ENCODE results near the gene IGFL1. TPM values are rescaled to one million over a fixed set of nuclear protein-coding genes. Genes with fewer than 3 reads are reported as not detected.
A peak's percentile ranks its signal among the peaks of the same experiment; 100 is the strongest.
"Not testable (repeated sequence)": the region's sequence is repeated elsewhere in the genome, so short reads cannot be mapped to it uniquely, and the experiment has no call there.

The IGFL1 gene
- total and polyA plus RNA-seq, 2 of the 8 experiments (the other 6 are each of a cell fraction or from before 2014, with no cell fraction given): not detected

DNA sequence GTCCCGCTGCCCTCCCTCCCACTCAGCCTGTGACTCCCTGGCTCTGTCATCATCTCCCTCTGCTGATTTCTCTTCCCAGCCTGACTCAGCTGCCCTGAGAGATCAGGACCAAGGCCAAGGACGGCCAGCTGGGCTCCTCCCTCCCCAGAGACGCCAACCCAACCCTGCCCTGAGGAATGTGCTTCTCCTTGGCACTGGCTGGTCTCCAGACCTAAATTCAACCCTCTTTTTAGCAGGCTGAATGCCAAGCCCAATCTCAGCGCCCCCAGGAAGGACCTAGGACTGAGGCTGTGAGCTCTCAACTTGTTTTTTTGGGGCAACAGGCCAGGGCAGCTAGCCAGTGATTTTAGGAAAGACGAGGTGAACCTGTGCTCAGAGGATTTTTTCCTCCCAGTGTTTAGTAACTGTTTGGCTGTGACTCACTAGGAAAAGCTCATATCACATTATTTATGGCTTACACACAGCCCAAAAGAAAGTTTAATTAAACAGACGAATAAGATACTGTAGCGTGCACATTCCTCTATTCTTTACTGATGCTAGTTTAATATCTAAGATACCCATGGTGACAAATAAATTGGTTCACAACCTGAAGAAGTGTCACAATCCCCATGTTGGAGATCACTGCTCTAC lies 7.4 kb upstream of the IGFL1 start (continued):
- TF ChIP-seq RAD21 (IDR thresholded peaks at IDR 0.05 in 1 of 2, conservative IDR thresholded peaks at IDR 0.05 in 1 of 2; ENCODE audit: low read depth in 2 of 2, low read length in 2 of 2) (no peak), SP4 (IDR thresholded peaks at IDR 0.05; ENCODE audit: low read length) (no peak), CBX8 (IDR thresholded peaks at IDR 0.05; ENCODE audit: borderline replicate concordance, low read depth, low read length) (no peak), TAF7 (optimal IDR thresholded peaks at IDR 0.05; ENCODE audit: borderline replicate concordance, low read depth, low read length) (no peak), HDAC2 (IDR thresholded peaks at IDR 0.05; ENCODE audit: borderline replicate concordance in 1 of 2, low read depth in 2 of 2, low read length in 2 of 2) (no peak)
- TF ChIP-seq, protein P1, sequence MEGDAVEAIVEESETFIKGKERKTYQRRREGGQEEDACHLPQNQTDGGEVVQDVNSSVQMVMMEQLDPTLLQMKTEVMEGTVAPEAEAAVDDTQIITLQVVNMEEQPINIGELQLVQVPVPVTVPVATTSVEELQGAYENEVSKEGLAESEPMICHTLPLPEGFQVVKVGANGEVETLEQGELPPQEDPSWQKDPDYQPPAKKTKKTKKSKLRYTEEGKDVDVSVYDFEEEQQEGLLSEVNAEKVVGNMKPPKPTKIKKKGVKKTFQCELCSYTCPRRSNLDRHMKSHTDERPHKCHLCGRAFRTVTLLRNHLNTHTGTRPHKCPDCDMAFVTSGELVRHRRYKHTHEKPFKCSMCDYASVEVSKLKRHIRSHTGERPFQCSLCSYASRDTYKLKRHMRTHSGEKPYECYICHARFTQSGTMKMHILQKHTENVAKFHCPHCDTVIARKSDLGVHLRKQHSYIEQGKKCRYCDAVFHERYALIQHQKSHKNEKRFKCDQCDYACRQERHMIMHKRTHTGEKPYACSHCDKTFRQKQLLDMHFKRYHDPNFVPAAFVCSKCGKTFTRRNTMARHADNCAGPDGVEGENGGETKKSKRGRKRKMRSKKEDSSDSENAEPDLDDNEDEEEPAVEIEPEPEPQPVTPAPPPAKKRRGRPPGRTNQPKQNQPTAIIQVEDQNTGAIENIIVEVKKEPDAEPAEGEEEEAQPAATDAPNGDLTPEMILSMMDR (IDR thresholded peaks at IDR 0.05; ENCODE audit: control extremely low read depth in 1 of 3, insufficient read depth in 1 of 3, low read depth in 1 of 3, low read length in 3 of 3): no peak

DNA sequence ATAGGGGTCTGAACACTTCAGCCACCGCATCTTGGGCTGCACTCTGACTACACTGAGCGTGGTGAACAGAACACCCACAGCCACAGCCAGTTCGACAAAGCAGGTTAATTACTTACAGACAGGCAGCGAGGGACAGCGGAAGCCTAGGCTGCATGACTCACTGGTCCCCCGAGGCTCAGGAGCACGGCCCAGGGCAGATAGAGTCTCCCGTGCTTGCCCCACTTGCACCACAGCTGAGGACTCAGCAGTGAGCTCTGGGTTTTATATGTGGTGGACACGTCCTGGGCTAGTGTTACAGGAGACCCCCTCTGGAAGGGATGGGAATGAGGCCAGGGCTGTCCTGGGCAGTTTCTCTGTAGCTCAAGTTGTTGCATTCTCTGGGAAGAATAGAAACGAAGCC lies 5.8 kb upstream of the IGFL1 start:
- not testable (repeated sequence) for H3K27ac ChIP-seq (ENCODE audit: low read depth, low read length); H3K79me2 ChIP-seq (ENCODE audit: control insufficient read depth in 1 of 2, insufficient read depth in 2 of 2, low read length in 2 of 2); H2BK15ac ChIP-seq (ENCODE audit: low read length); H2AK5ac ChIP-seq (ENCODE audit: low read depth, low read length); H3K23me2 ChIP-seq (ENCODE audit: low read depth, low read length); H3K9me3 ChIP-seq (ENCODE audit: insufficient read depth in 2 of 2, low read depth in 1 of 2, low read length in 1 of 2); DNase-seq (ENCODE audit: low read depth in 1 of 2, low spot score in 2 of 2); H4K8ac ChIP-seq (ENCODE audit: extremely low read depth, insufficient read depth, low read length); H2AFZ ChIP-seq (ENCODE audit: low read length); H4K5ac ChIP-seq (ENCODE audit: insufficient read length, low read depth, low read length); H3K4me1 ChIP-seq (replicated peaks in 1 of 4; ENCODE audit: control insufficient read depth in 3 of 4, insufficient read depth in 4 of 4, low read length in 3 of 4); H3K4ac ChIP-seq (replicated peaks; ENCODE audit: insufficient read length, low read depth, low read length); H4K20me1 ChIP-seq (replicated peaks in 1 of 2; ENCODE audit: control insufficient read depth in 1 of 2, insufficient read depth in 2 of 2, low read length in 2 of 2); H3K56ac ChIP-seq (replicated peaks; ENCODE audit: insufficient read length, low read depth, low read length); H2BK120ac ChIP-seq (replicated peaks; ENCODE audit: low read depth, low read length); H3K4me2 ChIP-seq (ENCODE audit: insufficient read depth in 1 of 2, low read depth in 2 of 2, low read length in 2 of 2); H2BK20ac ChIP-seq (ENCODE audit: low read length); H3K9ac ChIP-seq (replicated peaks in 1 of 4; ENCODE audit: extremely low read depth in 1 of 4, low read depth in 3 of 4, low read length in 3 of 4); H3K14ac ChIP-seq (ENCODE audit: insufficient read length); H4K91ac ChIP-seq (replicated peaks; ENCODE audit: insufficient read length, low read length); H3K4me3 ChIP-seq (ENCODE audit: extremely low read depth in 1 of 4, insufficient read depth in 2 of 4, low read depth in 3 of 4, low read length in 4 of 4); H3K23ac ChIP-seq (ENCODE audit: insufficient read length); H2BK5ac ChIP-seq (ENCODE audit: low read depth, low read length); H3K18ac ChIP-seq (ENCODE audit: extremely low read depth, low read length); H3K36me3 ChIP-seq (ENCODE audit: control insufficient read depth in 2 of 4, insufficient read depth in 4 of 4, low read length in 3 of 4); H2BK12ac ChIP-seq (ENCODE audit: low read depth, low read length); H3K27me3 ChIP-seq (replicated peaks in 1 of 4; ENCODE audit: control insufficient read depth in 3 of 4, extremely low read depth in 1 of 4, insufficient read depth in 3 of 4, low read length in 3 of 4); H3K79me1 ChIP-seq (ENCODE audit: low read depth, low read length)
- ChIA-PET POLR2A (ENCODE audit: partially characterized antibody) (interaction anchor here (0.6 kb wide), 1 partner anchor 49 kb away, joined by 5 read pairs; no protein-coding TSS in a partner anchor), CTCF (ENCODE audit: partially characterized antibody) (interaction anchor here (0.7 to 1.2 kb wide), 3 partner anchors 17 to 195 kb away, joined by 3 to 5 read pairs (median 3); no protein-coding TSS in a partner anchor)
- FAIRE-seq: peak; percentile 32
- 85% methylated on average over 8 of the region's 10 CpGs; no CpG with 5 or more reads in 1 of the 2 experiments for WGBS, 2 experiments (ENCODE audit: extremely low coverage in 1 of 2, insufficient coverage in 1 of 2, insufficient read length in 1 of 2, insufficient replicate concordance in 2 of 2, low coverage in 1 of 2, low lambda C conversion rate in 2 of 2, missing lambda C conversion rate in 1 of 2)

Data from H1 (cell line).